Upper lobe of right lung (tissue), 1 donor: ENCODE measurements around the gene CYTH4. TPM values are rescaled to one million over a fixed set of nuclear protein-coding genes. Genes with fewer than 3 reads are reported as not detected.

Source experiments
- ATAC-seq: fragments of 200-7000 bp; cut with Tn5 transposase; one replicate; pipeline ENCODE4 v1.9.1; 2020; ENCODE audit warnings: mild to moderate bottlenecking, moderate library complexity
- DNase-seq: peaks from one replicate; pipeline ENCODE4 v3.0.0-alpha.2; 2020
- H3K27ac ChIP-seq: fragments of 200-600 bp; one replicate; pipeline ENCODE4 v1.8.0; 2022
- H3K27me3 ChIP-seq: fragments of 200-600 bp; one replicate; pipeline ENCODE4 v1.8.0; 2022; ENCODE audit warnings: mild to moderate bottlenecking
- H3K36me3 ChIP-seq: fragments of 200-600 bp; one replicate; pipeline ENCODE4 v1.8.0; 2022
- H3K4me1 ChIP-seq: fragments of 200-600 bp; one replicate; pipeline ENCODE4 v1.8.0; 2022
- H3K4me3 ChIP-seq: fragments of 200-600 bp; one replicate; pipeline ENCODE4 v1.8.0; 2022; ENCODE audit warnings: mild to moderate bottlenecking
- H3K9me3 ChIP-seq: fragments of 200-600 bp; one replicate; pipeline ENCODE4 v1.8.0; 2022
- intact Hi-C: fragments of 100-400 bp; cut with DNase I; formaldehyde crosslinking; loops from one replicate; pipeline ENCODE4 v1.11.0; 2022
- total RNA-seq: library from RNA; stranded (reverse); fragmentation: NEBNext Ultra II Directional; extraction: Animal tissue kit (Norgen Biotek cat#: 25700); gene quantifications from one replicate; pipeline ENCODE4 v1.2.1, GENCODE V29; 2021
- TF ChIP-seq, protein P1 (sequence below): fragments of 200-600 bp; IDR thresholded peaks from one replicate; pipeline ENCODE4 v1.8.0; 2022; ENCODE audit warnings: antibody characterized with exemption
- donor health status: DM: no; HTN: yes; CAD: no; lungs with severe emphysema.

The CYTH4 gene
- total RNA-seq, 1 donor from 2014 or later, result 37.9 TPM

DNA sequence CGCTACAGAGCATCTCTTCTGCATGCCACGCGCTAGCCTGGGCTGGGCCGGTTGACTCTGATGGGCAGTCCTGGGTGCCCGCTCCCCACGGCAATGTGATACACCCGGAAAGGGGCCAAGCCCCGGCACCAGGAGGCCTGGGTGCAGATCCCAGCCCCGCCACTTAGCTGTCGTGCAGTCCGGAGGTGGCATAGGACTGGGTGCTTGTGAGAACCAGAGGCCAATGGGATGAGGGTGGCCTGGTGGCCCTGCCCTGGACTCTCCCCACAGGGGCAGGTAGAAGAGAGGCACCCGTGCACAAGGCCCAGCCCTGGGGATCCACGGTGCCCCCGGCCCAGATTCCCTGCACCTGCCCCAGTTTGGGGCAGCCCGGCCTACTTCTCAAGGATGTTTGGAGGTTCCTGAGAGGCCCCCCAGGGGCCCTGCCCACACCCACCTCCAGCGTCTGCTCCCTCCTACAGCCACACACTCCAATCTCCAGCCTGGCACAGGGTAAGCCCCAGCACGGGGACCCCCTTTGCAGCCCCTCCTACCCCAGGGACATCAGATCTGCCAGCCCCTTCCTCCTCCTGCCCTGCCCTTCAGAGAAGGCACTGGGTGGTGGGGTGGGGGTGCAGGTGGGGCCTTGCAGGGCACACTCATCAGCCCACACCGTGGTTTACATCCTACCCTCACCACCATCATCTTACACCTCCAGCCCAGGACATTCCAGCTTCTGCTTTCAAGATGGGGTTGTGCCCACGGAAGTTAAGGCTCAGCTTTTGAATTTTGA is 66.9 kb downstream of the CYTH4 start:
- Histone ChIP-seq H3K4me3 (no peak overlapping the region), H3K27ac (no peak overlapping the region), H3K4me1 (no peaks in the 10 kb centered on the region), H3K27me3 (no peaks in the 10 kb centered on the region), H3K36me3 (no peaks in the 10 kb centered on the region), H3K9me3 (no peaks in the 10 kb centered on the region)
- TF ChIP-seq, protein P1, sequence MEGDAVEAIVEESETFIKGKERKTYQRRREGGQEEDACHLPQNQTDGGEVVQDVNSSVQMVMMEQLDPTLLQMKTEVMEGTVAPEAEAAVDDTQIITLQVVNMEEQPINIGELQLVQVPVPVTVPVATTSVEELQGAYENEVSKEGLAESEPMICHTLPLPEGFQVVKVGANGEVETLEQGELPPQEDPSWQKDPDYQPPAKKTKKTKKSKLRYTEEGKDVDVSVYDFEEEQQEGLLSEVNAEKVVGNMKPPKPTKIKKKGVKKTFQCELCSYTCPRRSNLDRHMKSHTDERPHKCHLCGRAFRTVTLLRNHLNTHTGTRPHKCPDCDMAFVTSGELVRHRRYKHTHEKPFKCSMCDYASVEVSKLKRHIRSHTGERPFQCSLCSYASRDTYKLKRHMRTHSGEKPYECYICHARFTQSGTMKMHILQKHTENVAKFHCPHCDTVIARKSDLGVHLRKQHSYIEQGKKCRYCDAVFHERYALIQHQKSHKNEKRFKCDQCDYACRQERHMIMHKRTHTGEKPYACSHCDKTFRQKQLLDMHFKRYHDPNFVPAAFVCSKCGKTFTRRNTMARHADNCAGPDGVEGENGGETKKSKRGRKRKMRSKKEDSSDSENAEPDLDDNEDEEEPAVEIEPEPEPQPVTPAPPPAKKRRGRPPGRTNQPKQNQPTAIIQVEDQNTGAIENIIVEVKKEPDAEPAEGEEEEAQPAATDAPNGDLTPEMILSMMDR, result no peak
- DNase-seq, result no peak
- intact Hi-C loops, result no loop called here
- ATAC-seq, result no peak

DNA sequence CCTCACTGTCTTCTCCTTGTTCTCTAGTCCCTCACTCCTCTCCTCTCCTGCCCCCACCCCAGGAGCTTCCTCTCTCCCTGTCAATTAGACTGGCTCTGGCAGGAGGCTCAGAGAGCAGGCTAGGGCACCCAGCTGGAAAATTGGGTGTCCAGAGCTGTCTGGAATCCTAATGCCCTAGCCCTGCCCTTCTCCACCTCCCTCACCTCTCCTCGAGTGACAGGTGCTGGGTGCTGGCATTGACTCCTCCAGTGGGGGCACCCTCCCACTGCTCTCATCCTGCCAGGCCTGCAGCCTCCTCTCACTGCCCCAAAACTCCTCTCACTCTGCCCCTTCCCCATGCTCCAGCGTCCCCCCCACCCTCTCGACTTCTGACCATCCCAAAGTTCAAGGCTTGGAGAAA is 68.9 kb downstream of the CYTH4 start:
- Histone ChIP-seq H3K9me3 (no peaks in the 10 kb centered on the region), H3K36me3 (no peaks in the 10 kb centered on the region), H3K4me1 (no peaks in the 10 kb centered on the region), H3K27me3 (peaks cover 5% of the 10 kb centered on the region), H3K4me3 (no peak overlapping the region), H3K27ac (no peak overlapping the region)
- ATAC-seq (no peak), DNase-seq (no peak)
- intact Hi-C loops, result no loop called here
- TF ChIP-seq, protein P1, result no peak

- Histone ChIP-seq H3K36me3 (no peaks in the 10 kb centered on the region), H3K27me3 (peaks cover 5% of the 10 kb centered on the region), H3K27ac (no peak overlapping the region), H3K9me3 (no peaks in the 10 kb centered on the region), H3K4me3 (no peak overlapping the region), H3K4me1 (no peaks in the 10 kb centered on the region)
- DNase-seq, result no peak
- no peak for ATAC-seq
- intact Hi-C loops, result no loop called here
- TF ChIP-seq, protein P1, result no peak
Measured at GRCh38 chr22:37352481-37352880, 70.2 kb downstream of the CYTH4 start.

GRCh38 chr22:37353839-37354238 is 71.5 kb downstream of the CYTH4 start:
- Histone ChIP-seq H3K4me3 (no peak overlapping the region), H3K27me3 (peaks cover 5% of the 10 kb centered on the region), H3K36me3 (no peaks in the 10 kb centered on the region), H3K4me1 (no peaks in the 10 kb centered on the region), H3K27ac (no peak overlapping the region), H3K9me3 (no peaks in the 10 kb centered on the region)
- ATAC-seq, result no peak
- no peak for DNase-seq
- intact Hi-C loops, result no loop called here
- TF ChIP-seq, protein P1, result no peak

- no peak for DNase-seq
Measured at GRCh38 chr22:37354261-37354660, 72.0 kb downstream of the CYTH4 start.

More at GRCh38 chr22:37354261-37354660, 72.0 kb downstream of the CYTH4 start:
- Histone ChIP-seq H3K4me3 (no peak overlapping the region), H3K4me1 (no peaks in the 10 kb centered on the region), H3K27ac (no peak overlapping the region), H3K27me3 (peaks cover 5% of the 10 kb centered on the region), H3K36me3 (no peaks in the 10 kb centered on the region), H3K9me3 (no peaks in the 10 kb centered on the region)
- intact Hi-C loops, result no loop called here
- no peak for ATAC-seq
- TF ChIP-seq, protein P1, result no peak
